Measurements from ENCODE around the gene SLC9A3. TPM values are rescaled to one million over a fixed set of nuclear protein-coding genes. Genes with fewer than 3 reads are reported as not detected.

The SLC9A3 gene
- total and polyA plus RNA-seq, 2 of the 13 experiments (the other 11 are each of a cell fraction or from before 2014, with no cell fraction given): 1.5 to 1.8 TPM

- ChIA-PET POLR2A (no interaction called here), CTCF (ENCODE audit: low intra/inter-chr PET ratio, low total read pairs) (no interaction called here)
- no peak overlapping the region for H3K27ac ChIP-seq (ENCODE audit: extremely low read length, insufficient read depth, low read length)
- H4K20me1 ChIP-seq (ENCODE audit: insufficient read depth, low read length): no peaks in the 10 kb centered on the region
- H3K79me2 ChIP-seq (ENCODE audit: insufficient read depth, low read length): no peaks in the 10 kb centered on the region
- 82% methylated on average over 1 of the region's 9 CpGs for WGBS (ENCODE audit: low lambda C conversion rate)
- H3K4me3 ChIP-seq (replicated peaks in 1 of 3; ENCODE audit: insufficient read depth in 1 of 3, low read depth in 2 of 3, low read length in 3 of 3): no peak overlapping the region
- no TSS peak for BruUV-seq (replicated peaks)
- FAIRE-seq (no peak), DNase-seq (ENCODE audit: low spot score) (no peak), ATAC-seq (peak; percentile 15; the same call in 2 of the 3 replicates)
- peaks cover 29% of the 10 kb centered on the region for H3K4me1 ChIP-seq (ENCODE audit: insufficient read depth, low read length)
- no peak overlapping the region for H2AFZ ChIP-seq (ENCODE audit: low read length)
- H3K36me3 ChIP-seq (replicated peaks in 1 of 2; ENCODE audit: control insufficient read depth in 1 of 2, insufficient read depth in 2 of 2, low read length in 2 of 2): no peaks in the 10 kb centered on the region
- no peaks in the 10 kb centered on the region for H3K9me3 ChIP-seq (ENCODE audit: low read length)
- peaks cover 0 to 49% of the 10 kb centered on the region in 2 experiments; a peak in 4 of 5 replicates for H3K27me3 ChIP-seq (ENCODE audit: control insufficient read depth in 1 of 2, insufficient read depth in 2 of 2, low read length in 2 of 2)
- no peak overlapping the region for H3K4me2 ChIP-seq (ENCODE audit: low read depth, low read length)
- intact Hi-C loops (cut with micrococcal nuclease; ENCODE audit: unreplicated experiment): no loop called here
- no peak overlapping the region for H3K9ac ChIP-seq (ENCODE audit: insufficient read depth, low read depth, low read length)
- in situ Hi-C loops (cut with HindIII; ENCODE audit: extremely low pct_ligation_motif_present, low pct_unique_long_range_greater_than_20kb): no loop called here
- TF ChIP-seq ZNF136 (CRISPR knock-in tag; IDR thresholded peaks at IDR 0.05; ENCODE audit: low read depth): no peak
- TF ChIP-seq SNAI1 (CRISPR knock-in tag; IDR thresholded peaks at IDR 0.05; ENCODE audit: borderline replicate concordance): no peak
- TF ChIP-seq ZNF432 (CRISPR knock-in tag; IDR thresholded peaks at IDR 0.05; ENCODE audit: borderline replicate concordance): no peak
- TF ChIP-seq ZNF253 (CRISPR knock-in tag; IDR thresholded peaks at IDR 0.05; ENCODE audit: borderline replicate concordance): no peak
- TF ChIP-seq ZFP36L2 (CRISPR knock-in tag; IDR thresholded peaks at IDR 0.05): no peak
- no peak for TF ChIP-seq ZNF652 (CRISPR knock-in tag; IDR thresholded peaks at IDR 0.05; ENCODE audit: borderline replicate concordance, low read depth)
- TF ChIP-seq ZNF232 (CRISPR knock-in tag; IDR thresholded peaks at IDR 0.05; ENCODE audit: borderline replicate concordance): no peak
- TF ChIP-seq, protein P1, sequence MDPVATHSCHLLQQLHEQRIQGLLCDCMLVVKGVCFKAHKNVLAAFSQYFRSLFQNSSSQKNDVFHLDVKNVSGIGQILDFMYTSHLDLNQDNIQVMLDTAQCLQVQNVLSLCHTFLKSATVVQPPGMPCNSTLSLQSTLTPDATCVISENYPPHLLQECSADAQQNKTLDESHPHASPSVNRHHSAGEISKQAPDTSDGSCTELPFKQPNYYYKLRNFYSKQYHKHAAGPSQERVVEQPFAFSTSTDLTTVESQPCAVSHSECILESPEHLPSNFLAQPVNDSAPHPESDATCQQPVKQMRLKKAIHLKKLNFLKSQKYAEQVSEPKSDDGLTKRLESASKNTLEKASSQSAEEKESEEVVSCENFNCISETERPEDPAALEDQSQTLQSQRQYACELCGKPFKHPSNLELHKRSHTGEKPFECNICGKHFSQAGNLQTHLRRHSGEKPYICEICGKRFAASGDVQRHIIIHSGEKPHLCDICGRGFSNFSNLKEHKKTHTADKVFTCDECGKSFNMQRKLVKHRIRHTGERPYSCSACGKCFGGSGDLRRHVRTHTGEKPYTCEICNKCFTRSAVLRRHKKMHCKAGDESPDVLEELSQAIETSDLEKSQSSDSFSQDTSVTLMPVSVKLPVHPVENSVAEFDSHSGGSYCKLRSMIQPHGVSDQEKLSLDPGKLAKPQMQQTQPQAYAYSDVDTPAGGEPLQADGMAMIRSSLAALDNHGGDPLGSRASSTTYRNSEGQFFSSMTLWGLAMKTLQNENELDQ (CRISPR knock-in tag; IDR thresholded peaks at IDR 0.05; ENCODE audit: borderline replicate concordance): no peak
- no peak for TF ChIP-seq ZFP41 (CRISPR knock-in tag; IDR thresholded peaks at IDR 0.05; ENCODE audit: borderline replicate concordance)
- no peak for TF ChIP-seq ZBTB43 (CRISPR knock-in tag; conservative IDR thresholded peaks at IDR 0.05)
- no peak for TF ChIP-seq ZFY (CRISPR knock-in tag; IDR thresholded peaks at IDR 0.05)
- no peak for TF ChIP-seq CAMTA2 (CRISPR knock-in tag; IDR thresholded peaks at IDR 0.05; ENCODE audit: borderline replicate concordance)
- no peak for TF ChIP-seq ZNF382 (CRISPR knock-in tag; IDR thresholded peaks at IDR 0.05; ENCODE audit: borderline replicate concordance)
- TF ChIP-seq ZNF546 (CRISPR knock-in tag; conservative IDR thresholded peaks at IDR 0.05): no peak
- TF ChIP-seq TFAP4 (IDR thresholded peaks at IDR 0.05; ENCODE audit: borderline replicate concordance, low read depth): no peak
- TF ChIP-seq MEIS1 (CRISPR knock-in tag; IDR thresholded peaks at IDR 0.05; ENCODE audit: borderline replicate concordance): no peak
- TF ChIP-seq ZNF557 (CRISPR knock-in tag; IDR thresholded peaks at IDR 0.05): no peak
- no peak for TF ChIP-seq ZNF577 (CRISPR knock-in tag; IDR thresholded peaks at IDR 0.05; ENCODE audit: borderline replicate concordance, low read depth)
Observed at GRCh38 chr5:525916-526315, 1.7 kb upstream of the SLC9A3 start.

Data from HepG2 (cell line).